ENCODE measurements around the gene MEIS2.

Gene MEIS2

GRCh38 chr15:37112971-37113670 is 12.8 kb upstream of the MEIS2 start:
- no peak for DNase-seq (ENCODE audit: extremely low read depth in 1 of 2, low read depth in 1 of 2)

GRCh38 chr15:37112171-37112570 is 11.8 kb upstream of the MEIS2 start:
- no peak for DNase-seq (ENCODE audit: extremely low read depth in 1 of 2, low read depth in 1 of 2)

GRCh38 chr15:37111427-37111717 is 11.0 kb upstream of the MEIS2 start:
- no peak for DNase-seq (ENCODE audit: extremely low read depth in 1 of 2, low read depth in 1 of 2)

- DNase-seq (ENCODE audit: extremely low read depth in 1 of 2, low read depth in 1 of 2) = no peak
Measured at GRCh38 chr15:37109872-37110572, 9.7 kb upstream of the MEIS2 start.

GRCh38 chr15:37109168-37109871 is 9.0 kb upstream of the MEIS2 start:
- no peak for DNase-seq (ENCODE audit: extremely low read depth in 1 of 2, low read depth in 1 of 2)

- DNase-seq (ENCODE audit: extremely low read depth in 1 of 2, low read depth in 1 of 2) = no peak
Measured at GRCh38 chr15:37108381-37109167, 8.2 kb upstream of the MEIS2 start.

GRCh38 chr15:37107744-37108380 is 7.5 kb upstream of the MEIS2 start:
- no peak for DNase-seq (ENCODE audit: extremely low read depth in 1 of 2, low read depth in 1 of 2)

- no peak for DNase-seq (ENCODE audit: extremely low read depth in 1 of 2, low read depth in 1 of 2)
Measured at GRCh38 chr15:37107071-37107743, 6.9 kb upstream of the MEIS2 start.

- DNase-seq (ENCODE audit: extremely low read depth in 1 of 2, low read depth in 1 of 2) = no peak
Measured at GRCh38 chr15:37106490-37107001, 6.2 kb upstream of the MEIS2 start.

GRCh38 chr15:37105889-37106288 is 5.5 kb upstream of the MEIS2 start:
- DNase-seq (ENCODE audit: extremely low read depth in 1 of 2, low read depth in 1 of 2) = no peak

GRCh38 chr15:37105029-37105428 is 4.7 kb upstream of the MEIS2 start:
- DNase-seq (ENCODE audit: extremely low read depth in 1 of 2, low read depth in 1 of 2) = no peak

GRCh38 chr15:37104424-37104981 is 4.2 kb upstream of the MEIS2 start:
- DNase-seq (ENCODE audit: extremely low read depth in 1 of 2, low read depth in 1 of 2) = no peak

- DNase-seq (ENCODE audit: extremely low read depth in 1 of 2, low read depth in 1 of 2) = no peak
Measured at GRCh38 chr15:37103475-37104423, 3.4 kb upstream of the MEIS2 start.

- DNase-seq (ENCODE audit: extremely low read depth in 1 of 2, low read depth in 1 of 2) = no peak
Measured at GRCh38 chr15:37103163-37103435, 2.8 kb upstream of the MEIS2 start.

- no peak for DNase-seq (ENCODE audit: extremely low read depth in 1 of 2, low read depth in 1 of 2)
Measured at GRCh38 chr15:37102305-37103162, 2.2 kb upstream of the MEIS2 start.

- DNase-seq (ENCODE audit: extremely low read depth in 1 of 2, low read depth in 1 of 2) = no peak
Measured at GRCh38 chr15:37101980-37102304, 1.6 kb upstream of the MEIS2 start.

- DNase-seq (ENCODE audit: extremely low read depth in 1 of 2, low read depth in 1 of 2) = no peak
Measured at GRCh38 chr15:37100966-37101215, 542 bp upstream of the MEIS2 start.

- DNase-seq (ENCODE audit: extremely low read depth in 1 of 2, low read depth in 1 of 2) = no peak
Measured at GRCh38 chr15:37099319-37100108, 835 bp downstream of the MEIS2 start.
